Non-pigmented ciliary epithelial cell (primary cell): ENCODE measurements around the gene AHDC1.
"Not testable (repeated sequence)": the region's sequence is repeated elsewhere in the genome, so short reads cannot be mapped to it uniquely, and the experiment has no call there.

Experiments
- DNase-seq: peaks from one replicate; pipeline ENCODE4 v3.0.0-alpha.2; 2010; ENCODE audit warnings: low read depth

Gene AHDC1

GRCh38 chr1:27634177-27634984 lies 30.4 kb upstream of the AHDC1 start:
- DNase-seq: no peak

GRCh38 chr1:27633640-27634176 lies 29.8 kb upstream of the AHDC1 start:
- DNase-seq: no peak

GRCh38 chr1:27633298-27633610 lies 29.3 kb upstream of the AHDC1 start:
- no peak for DNase-seq

GRCh38 chr1:27632387-27633297 lies 28.7 kb upstream of the AHDC1 start:
- DNase-seq: no peak

GRCh38 chr1:27630859-27631491 lies 27.0 kb upstream of the AHDC1 start:
- no peak for DNase-seq

- no peak for DNase-seq
Measured at GRCh38 chr1:27628712-27629111, 24.8 kb upstream of the AHDC1 start.

GRCh38 chr1:27627733-27628132 lies 23.8 kb upstream of the AHDC1 start:
- DNase-seq: not testable (repeated sequence)

- DNase-seq: no peak
Measured at GRCh38 chr1:27627061-27627460, 23.1 kb upstream of the AHDC1 start.

- DNase-seq: no peak
Measured at GRCh38 chr1:27626031-27626935, 22.3 kb upstream of the AHDC1 start.

- DNase-seq: no peak
Measured at GRCh38 chr1:27624467-27625178, 20.7 kb upstream of the AHDC1 start.

GRCh38 chr1:27623327-27624212 lies 19.6 kb upstream of the AHDC1 start:
- no peak for DNase-seq

- no peak for DNase-seq
Measured at GRCh38 chr1:27622828-27623227, 18.9 kb upstream of the AHDC1 start.

- no peak for DNase-seq
Measured at GRCh38 chr1:27621051-27621920, 17.3 kb upstream of the AHDC1 start.

- not testable (repeated sequence) for DNase-seq
Measured at GRCh38 chr1:27619782-27620438, 16.0 kb upstream of the AHDC1 start.

- no peak for DNase-seq
Measured at GRCh38 chr1:27618341-27619082, 14.6 kb upstream of the AHDC1 start.

GRCh38 chr1:27617420-27617819 lies 13.5 kb upstream of the AHDC1 start:
- no peak for DNase-seq

GRCh38 chr1:27616441-27616840 lies 12.5 kb upstream of the AHDC1 start:
- no peak for DNase-seq
